NCI-H187 treated with DMSO at 0.1 percent for 48 hours (cell line): ENCODE results near the gene MAPKAP1.

Experiments
- DNase-seq: peaks from one replicate; lab custom pipeline; 2025; lab: John Stamatoyannopoulos, UW

MAPKAP1 gene

GRCh38 chr9:125455132-125455531 is 251.9 kb downstream of the MAPKAP1 start:
- no peak for DNase-seq

GRCh38 chr9:125447202-125447802 is 259.7 kb downstream of the MAPKAP1 start:
- DNase-seq, result no peak

- peak; percentile 37 for DNase-seq
Measured at GRCh38 chr9:125446561-125447094, 260.4 kb downstream of the MAPKAP1 start.

GRCh38 chr9:125444956-125445506 is 262.0 kb downstream of the MAPKAP1 start:
- DNase-seq, result no peak

- no peak for DNase-seq
Measured at GRCh38 chr9:125444166-125444565, 262.8 kb downstream of the MAPKAP1 start.

GRCh38 chr9:125443367-125443766 is 263.6 kb downstream of the MAPKAP1 start:
- DNase-seq, result no peak

GRCh38 chr9:125442452-125442851 is 264.6 kb downstream of the MAPKAP1 start:
- no peak for DNase-seq

- DNase-seq, result no peak
Measured at GRCh38 chr9:125440411-125440810, 266.6 kb downstream of the MAPKAP1 start.

GRCh38 chr9:125439434-125440272 is 267.4 kb downstream of the MAPKAP1 start:
- DNase-seq, result no peak

- DNase-seq, result no peak
Measured at GRCh38 chr9:125438506-125439433, 268.2 kb downstream of the MAPKAP1 start.

GRCh38 chr9:125437771-125438221 is 269.2 kb downstream of the MAPKAP1 start:
- no peak for DNase-seq

GRCh38 chr9:125436613-125437443 is 270.2 kb downstream of the MAPKAP1 start:
- no peak for DNase-seq

- DNase-seq, result no peak
Measured at GRCh38 chr9:125435776-125436612, 271.0 kb downstream of the MAPKAP1 start.

- no peak for DNase-seq
Measured at GRCh38 chr9:125434986-125435775, 271.8 kb downstream of the MAPKAP1 start.

GRCh38 chr9:125433461-125434011 is 273.5 kb downstream of the MAPKAP1 start:
- no peak for DNase-seq

- DNase-seq, result no peak
Measured at GRCh38 chr9:125432715-125433385, 274.2 kb downstream of the MAPKAP1 start.

GRCh38 chr9:125431741-125432271 is 275.2 kb downstream of the MAPKAP1 start:
- no peak for DNase-seq

GRCh38 chr9:125431012-125431305 is 276.0 kb downstream of the MAPKAP1 start:
- DNase-seq, result no peak
